IMR-90 (cell line): Measurements from ENCODE around the gene MECP2. TPM values are rescaled to one million over a fixed set of nuclear protein-coding genes. Genes with fewer than 3 reads are reported as not detected.

Source experiments
- ATAC-seq: fragments of 200-7000 bp; cut with Tn5 transposase; 2 replicates; pipeline ENCODE4 v1.9.1; 2020; ENCODE audit warnings: low read depth, mild to moderate bottlenecking, moderate library complexity
- BruUV-seq: library from RNA; stranded (reverse); fragments of 400-500 nt; replicated peaks from 2 replicates; lab custom pipeline; 2021; lab: Mats Ljungman, UMichigan
- CTCF ChIA-PET: fragments of 300-600 bp; formaldehyde crosslinking; extraction: SDS; loops from one replicate; lab custom pipeline; 2021; ENCODE audit warnings: antibody characterized with exemption; lab: Yijun Ruan, JAX
- POLR2A ChIA-PET: fragments of 300-600 bp; sonication (Branson Sonifier 250); formaldehyde crosslinking; loops from one replicate; lab custom pipeline; 2022; ENCODE audit warnings: antibody characterized with exemption; ENCODE audit not compliant: unreplicated experiment; lab: Charles Lee
- DNase-seq: peaks from one replicate; pipeline ENCODE4 v3.0.0; 2013
- H2AFZ ChIP-seq: replicated peaks from 2 replicates; pipeline ENCODE3; 2013; ENCODE audit warnings: low read length, mild to moderate bottlenecking; ENCODE audit not compliant: poor library complexity
- H2AK5ac ChIP-seq: 2 replicates; pipeline ENCODE4 v1.6.1; 2013; ENCODE audit warnings: low read depth, low read length, inconsistent platforms
- H2AK9ac ChIP-seq: replicated peaks from 2 replicates; pipeline ENCODE3; 2013; ENCODE audit warnings: mild to moderate bottlenecking, low read depth, low read length, moderate library complexity; ENCODE audit not compliant: poor library complexity
- H2BK120ac ChIP-seq: 2 replicates; pipeline ENCODE4 v1.6.1; 2013; ENCODE audit warnings: low read depth, low read length, inconsistent platforms
- H2BK15ac ChIP-seq: 3 replicates; pipeline ENCODE4 v1.6.1; 2013; ENCODE audit warnings: low read depth, low read length, inconsistent platforms
- H2BK20ac ChIP-seq: 2 replicates; pipeline ENCODE4 v1.6.1; 2013; ENCODE audit warnings: low read depth, mild to moderate bottlenecking, inconsistent platforms, low read length, moderate library complexity
- H2BK5ac ChIP-seq: 2 replicates; pipeline ENCODE4 v1.6.1; 2013; ENCODE audit warnings: mild to moderate bottlenecking, low read depth, low read length, inconsistent platforms; ENCODE audit not compliant: poor library complexity, severe bottlenecking
- H3K14ac ChIP-seq: replicated peaks from 2 replicates; pipeline ENCODE4 v1.6.1; 2013; ENCODE audit warnings: low read depth, low read length, inconsistent platforms
- H3K18ac ChIP-seq: 2 replicates; pipeline ENCODE4 v1.6.1; 2013; ENCODE audit warnings: low read depth, low read length, control low read depth
- H3K23ac ChIP-seq: 2 replicates; pipeline ENCODE4 v1.6.1; 2013; ENCODE audit warnings: low read depth, low read length, inconsistent platforms
- H3K27ac ChIP-seq: 2 replicates; pipeline ENCODE4 v1.5.1; 2013; ENCODE audit warnings: mild to moderate bottlenecking, control low read depth, low read length; ENCODE audit not compliant: insufficient read depth
- H3K27me3 ChIP-seq: 2 replicates; pipeline ENCODE4 v1.6.1; 2013; ENCODE audit warnings: low read length; ENCODE audit not compliant: control insufficient read depth, insufficient read depth
- H3K36me3 ChIP-seq: 2 replicates; pipeline ENCODE4 v1.6.1; 2013; ENCODE audit warnings: low read length, mixed read lengths; ENCODE audit not compliant: control insufficient read depth, insufficient read depth
- H3K4ac ChIP-seq: 2 replicates; pipeline ENCODE4 v1.6.1; 2013; ENCODE audit warnings: low read depth, low read length, inconsistent platforms
- H3K4me1 ChIP-seq: 2 replicates; pipeline ENCODE4 v1.6.1; 2013; ENCODE audit warnings: low read length, mixed read lengths; ENCODE audit not compliant: control insufficient read depth, insufficient read depth
- H3K4me2 ChIP-seq: 2 replicates; pipeline ENCODE4 v1.6.1; 2013; ENCODE audit warnings: low read depth, mild to moderate bottlenecking, control low read depth, low read length, moderate library complexity
- H3K4me3 ChIP-seq: 2 replicates; pipeline ENCODE4 v1.5.1; 2013; ENCODE audit warnings: low read depth, mild to moderate bottlenecking, control low read depth, low read length, moderate library complexity; ENCODE audit not compliant: insufficient read depth
- H3K56ac ChIP-seq: 2 replicates; pipeline ENCODE4 v1.6.1; 2013; ENCODE audit warnings: low read length, inconsistent platforms; ENCODE audit not compliant: insufficient read depth; ENCODE audit errors: extremely low read depth
- H3K79me1 ChIP-seq, 2 experiments: 2 replicates each; pipeline ENCODE4 v1.6.1; 2013; ENCODE audit warnings: low read length in 2 of 2, inconsistent platforms in 1 of 2, low read depth in 1 of 2
- H3K9ac ChIP-seq: 2 replicates; pipeline ENCODE4 v1.6.1; 2013; ENCODE audit warnings: low read depth, low read length, control low read depth
- H3K9me1 ChIP-seq: 2 replicates; pipeline ENCODE4 v1.6.1; 2013; ENCODE audit warnings: low read length, inconsistent platforms; ENCODE audit not compliant: insufficient read depth
- H3K9me3 ChIP-seq: 2 replicates; pipeline ENCODE4 v1.6.1; 2013; ENCODE audit warnings: low read length; ENCODE audit not compliant: control insufficient read depth, insufficient read depth
- H4K20me1 ChIP-seq: 2 replicates; pipeline ENCODE4 v1.6.1; 2013; ENCODE audit warnings: low read length, inconsistent platforms; ENCODE audit not compliant: insufficient read depth
- H4K5ac ChIP-seq: 2 replicates; pipeline ENCODE4 v1.6.1; 2013; ENCODE audit warnings: mild to moderate bottlenecking, low read depth, low read length, control low read depth
- H4K8ac ChIP-seq, 2 experiments: 2 replicates each; pipeline ENCODE4 v1.6.1; 2013; ENCODE audit warnings: low read depth in 2 of 2, low read length in 2 of 2, control low read depth in 1 of 2, inconsistent platforms in 1 of 2
- H4K91ac ChIP-seq: 2 replicates; pipeline ENCODE4 v1.6.1; 2013; ENCODE audit warnings: low read depth, low read length, inconsistent platforms; ENCODE audit not compliant: insufficient read depth
- CHD1 ChIP-seq: IDR thresholded peaks from 2 replicates; pipeline ENCODE4 v1.6.1; 2012; ENCODE audit warnings: low read depth, low read length, improper control_type of control experiment
- NFE2L2 ChIP-seq: fragments of 150-350 bp; IDR thresholded peaks from 2 replicates; pipeline ENCODE4 v1.6.1; 2016; ENCODE audit warnings: low read depth, mild to moderate bottlenecking, low read length
- WGBS, 2 experiments: methylation state at CpG; one replicate each; pipeline versions ENCODE4 v1.1.5 to v1.1.7; 2013; ENCODE audit warnings: missing lambda C conversion rate in 2 of 2; ENCODE audit not compliant: insufficient read length in 1 of 2; ENCODE audit errors: extremely low coverage in 2 of 2; 5-methylcytosine and 5-hydroxymethylcytosine counted together
- dilution Hi-C: fragments of 300-500 bp; cut with HindIII; formaldehyde crosslinking; loops from one replicate; pipeline ENCODE4 v1.14.3; 2018; ENCODE audit warnings: low sequenced_read_pairs; ENCODE audit not compliant: unreplicated experiment
- in situ Hi-C: fragments of 300-500 bp; cut with MboI; formaldehyde crosslinking; loops from 3 replicates; pipeline ENCODE4 v1.14.3; 2019; ENCODE audit warnings: low sequenced_read_pairs, inconsistent platforms, mixed read lengths
- intact Hi-C: fragments of 100-400 bp; cut with micrococcal nuclease; formaldehyde crosslinking; loops from 2 replicates; pipeline ENCODE4 v1.10.0; 2022
- polyA plus RNA-seq, 3 experiments: library from polyadenylated mRNA; depleted of rRNA; stranded (reverse); fragments of >200 nt; gene quantifications; 2 replicates each; pipeline ENCODE4 v1.2.3, GENCODE V29; 2012; ENCODE audit warnings: low replicate concordance in 1 of 3
- total RNA-seq: library from RNA; depleted of rRNA; stranded (reverse); fragments of >200 nt; gene quantifications from 2 replicates; pipeline ENCODE4 v1.2.3, GENCODE V29; 2012

MECP2 gene
- total and polyA plus RNA-seq, 2 of the 4 experiments (the other 2 are of a cell fraction), result 8.4 to 10.1 TPM

- intact Hi-C loops (no loop called here), in situ Hi-C loops (no loop called here), dilution Hi-C loops (no loop called here)
- no peak overlapping the region for H2AK9ac ChIP-seq
- H3K9me3 ChIP-seq, result no peaks in the 10 kb centered on the region
- no peak overlapping the region for H2AK5ac ChIP-seq
- no peaks in the 10 kb centered on the region for H3K9me1 ChIP-seq
- no peak overlapping the region for H2BK20ac ChIP-seq
- no peak overlapping the region for H2AFZ ChIP-seq
- H2BK120ac ChIP-seq, result no peak overlapping the region
- peaks cover 21% of the 10 kb centered on the region for H3K36me3 ChIP-seq
- no peaks in the 10 kb centered on the region for H3K27me3 ChIP-seq
- DNase-seq (no peak), ATAC-seq (no peak)
- no peak overlapping the region for H4K8ac ChIP-seq
- H4K5ac ChIP-seq, result no peak overlapping the region
- H3K9ac ChIP-seq, result no peak overlapping the region
- no peak overlapping the region for H2BK15ac ChIP-seq
- no peak overlapping the region for H3K27ac ChIP-seq
- H3K4ac ChIP-seq, result no peak overlapping the region
- POLR2A ChIA-PET, result no interaction called here
- H3K4me1 ChIP-seq, result no peaks in the 10 kb centered on the region
- TF ChIP-seq NFE2L2, result no peak
- TF ChIP-seq CHD1, result no peak
- H3K23ac ChIP-seq, result no peak overlapping the region
- no peak overlapping the region for H3K4me2 ChIP-seq
- no peak overlapping the region for H2BK5ac ChIP-seq
- no TSS peak for BruUV-seq
- H4K20me1 ChIP-seq, result no peaks in the 10 kb centered on the region
- no peak overlapping the region for H3K18ac ChIP-seq
- no peak overlapping the region for H3K4me3 ChIP-seq
- 82% methylated on average over 13 of the region's 17 CpGs; no CpG with 5 or more reads in 1 of the 2 experiments for WGBS, 2 experiments
- CTCF ChIA-PET, result no interaction called here
- H3K56ac ChIP-seq, result no peak overlapping the region
- H4K91ac ChIP-seq, result no peak overlapping the region
- peaks cover 0 to 3% of the 10 kb centered on the region in 2 experiments; a peak in 2 of 4 replicates for H3K79me1 ChIP-seq
- no peak overlapping the region for H3K14ac ChIP-seq
Measured at GRCh38 chrX:154012336-154012991, 85.1 kb downstream of the MECP2 start.
